CD4-positive, alpha-beta T cell treated with Interferon alpha-2 for 1 hour (primary cell): ENCODE results near the gene ZBTB37.
"Not testable (repeated sequence)": the region's sequence is repeated elsewhere in the genome, so short reads cannot be mapped to it uniquely, and the experiment has no call there.

Experiments
- DNase-seq, 2 donors: peaks; one replicate each; pipeline ENCODE4 v3.0.0-alpha.2; 2020 to 2022

ZBTB37 gene

DNA sequence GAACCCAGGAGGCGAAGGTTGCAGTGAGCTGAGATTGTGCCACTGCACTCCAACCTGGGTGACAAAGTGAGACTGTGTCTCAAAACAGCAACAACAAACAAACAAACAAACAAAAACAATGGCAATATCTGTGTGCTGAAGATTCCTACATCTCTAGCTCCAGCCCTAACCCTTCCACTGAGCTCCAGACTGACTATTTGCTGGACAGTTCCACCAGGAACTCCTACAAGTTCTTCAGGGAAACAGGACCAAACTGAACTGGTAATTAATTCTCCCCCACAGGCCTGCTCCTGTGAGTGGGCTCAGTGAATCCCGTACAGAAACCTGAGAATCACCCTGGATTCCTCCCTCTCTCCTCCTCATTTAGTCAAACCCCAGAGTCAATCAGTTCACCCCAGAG lies 47.4 kb downstream of the ZBTB37 start:
- no peak for DNase-seq

DNA sequence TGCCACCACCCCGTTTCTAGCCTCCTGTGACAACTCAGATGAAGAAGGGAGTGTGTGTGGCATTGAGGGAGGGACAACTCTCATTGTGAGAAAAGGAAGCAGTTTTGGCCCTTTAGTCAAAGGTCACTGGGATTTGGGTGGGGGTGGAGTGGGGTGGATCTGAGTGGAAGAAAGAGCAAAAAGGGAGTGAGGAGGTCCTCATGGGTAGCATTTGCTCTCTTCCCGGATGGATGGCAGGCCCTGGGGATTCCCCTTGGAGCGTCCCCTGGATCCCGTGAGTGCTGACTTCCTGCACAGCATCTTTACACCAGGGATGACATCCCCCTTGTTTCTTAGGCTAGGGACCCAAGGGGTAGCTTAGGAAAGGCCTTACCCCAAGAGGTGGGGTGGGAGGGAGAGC lies 48.5 kb downstream of the ZBTB37 start:
- DNase-seq, result no peak

GRCh38 chr1:173917149-173917548 lies 49.0 kb downstream of the ZBTB37 start, which contains the start of gene SERPINC1:
Gene SERPINC1 (minus strand): TSS chr1:173917327. CDS start chr1:173917259, 68 bp downstream.
- DNase-seq, result no peak

DNA sequence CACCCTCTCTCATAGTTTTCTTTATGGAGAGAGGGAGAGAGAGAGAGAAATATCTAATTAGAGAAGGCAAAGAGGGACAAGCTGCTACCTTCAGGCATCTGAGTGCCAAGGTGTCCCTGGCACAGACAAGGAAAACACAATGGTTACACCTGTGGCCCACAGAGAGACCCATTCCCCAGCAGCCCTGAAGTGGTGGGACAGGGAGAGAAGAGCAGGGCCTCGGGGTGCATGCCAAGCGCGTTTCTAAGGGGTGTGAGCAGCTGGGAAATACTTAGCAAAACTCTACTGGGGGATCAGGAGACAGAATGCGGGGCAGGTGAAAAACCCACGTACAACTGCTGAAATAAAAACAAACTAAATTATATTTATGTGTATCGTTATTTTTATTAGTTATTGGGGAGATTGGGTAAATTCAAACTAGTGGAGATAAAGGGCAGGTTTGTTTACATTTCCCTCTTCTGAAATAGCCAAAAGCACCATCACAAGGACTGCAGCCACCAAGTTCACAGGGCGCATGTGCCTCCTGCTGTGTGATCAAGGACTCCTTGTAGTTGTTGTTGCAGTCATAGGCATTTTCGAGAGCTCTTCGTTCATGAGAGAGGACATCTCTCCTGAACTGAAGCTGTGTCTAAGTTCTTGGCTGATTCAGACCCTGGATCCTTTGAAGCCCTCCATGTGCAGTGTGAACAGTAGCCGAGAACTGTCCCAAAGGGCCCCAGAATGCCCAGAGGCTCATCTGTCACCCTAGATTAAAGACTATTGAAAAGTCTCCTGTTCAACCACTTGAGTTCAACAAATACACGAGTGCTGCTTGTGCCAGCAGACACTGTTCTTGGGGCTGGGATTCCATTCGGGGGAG lies 49.7 kb downstream of the ZBTB37 start:
- DNase-seq, result no peak

GRCh38 chr1:173920861-173921260 lies 52.7 kb downstream of the ZBTB37 start:
- no peak for DNase-seq

DNA sequence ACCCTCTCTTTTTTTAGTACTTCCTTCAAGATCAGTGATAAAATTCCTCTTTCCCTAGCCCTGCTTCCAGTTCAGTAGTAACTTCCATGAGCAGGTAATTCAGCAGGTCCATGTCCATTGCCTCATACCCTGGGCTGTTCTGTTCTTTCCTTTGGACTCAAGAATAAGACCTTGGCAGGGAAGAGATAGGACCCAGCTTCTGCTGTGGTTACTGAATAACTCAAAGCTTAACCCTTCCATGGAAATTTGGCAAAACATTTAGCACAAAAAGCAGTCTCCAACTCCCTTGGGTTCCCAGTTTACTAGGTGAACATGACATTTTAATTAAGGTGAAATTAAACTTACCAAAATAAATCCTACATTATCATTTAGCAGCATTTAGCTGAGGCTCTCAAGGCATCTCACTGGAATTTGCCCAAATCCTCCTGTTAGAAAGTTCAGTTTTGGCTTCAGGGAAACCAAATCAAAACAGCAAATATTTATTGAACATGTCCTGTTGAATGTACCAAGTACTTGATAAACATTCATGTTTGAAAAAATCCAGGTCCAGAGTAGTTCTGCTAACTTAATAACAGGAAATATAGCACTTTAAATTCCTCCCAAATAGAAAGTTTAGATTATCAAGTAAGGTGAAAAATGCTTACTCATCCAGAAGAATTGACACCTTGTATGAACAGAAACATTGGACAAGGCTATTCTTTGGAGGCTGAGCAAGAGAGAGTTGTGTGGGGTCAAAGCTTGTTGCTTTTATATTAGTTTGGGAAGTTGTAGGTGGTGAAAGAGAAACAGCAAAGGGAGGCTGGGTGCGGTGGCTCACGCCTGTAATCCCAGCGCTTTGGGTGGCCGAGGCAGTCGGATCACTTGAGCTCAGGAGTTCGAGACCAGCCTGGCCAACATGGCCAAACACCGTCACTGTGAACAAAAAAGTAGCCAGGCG lies 57.4 kb downstream of the ZBTB37 start:
- no peak for DNase-seq

DNA sequence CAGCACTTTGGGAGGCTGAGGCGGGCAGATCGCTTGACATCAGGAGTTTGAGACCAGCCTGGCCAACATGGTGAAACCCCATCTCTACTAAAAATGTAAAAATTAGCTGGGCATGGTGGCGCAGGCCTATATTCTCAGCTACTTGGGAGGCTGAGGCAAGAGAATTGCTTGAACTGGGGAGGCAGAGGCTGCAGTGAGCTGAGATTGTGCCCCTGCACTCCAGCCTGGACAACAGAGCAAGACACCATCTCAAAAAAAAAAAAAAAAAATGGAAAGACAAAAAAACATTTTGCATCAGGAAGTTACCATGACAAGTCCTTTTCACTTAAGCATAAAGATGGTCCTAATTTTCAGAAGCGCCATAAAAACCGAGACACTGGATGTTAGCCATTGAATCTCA lies 62.4 kb downstream of the ZBTB37 start:
- not testable (repeated sequence) for DNase-seq

- no peak for DNase-seq
Observed at GRCh38 chr1:173934440-173934839, 66.3 kb downstream of the ZBTB37 start.

- DNase-seq, result no peak
Observed at GRCh38 chr1:173937062-173937461, 68.9 kb downstream of the ZBTB37 start.

DNA sequence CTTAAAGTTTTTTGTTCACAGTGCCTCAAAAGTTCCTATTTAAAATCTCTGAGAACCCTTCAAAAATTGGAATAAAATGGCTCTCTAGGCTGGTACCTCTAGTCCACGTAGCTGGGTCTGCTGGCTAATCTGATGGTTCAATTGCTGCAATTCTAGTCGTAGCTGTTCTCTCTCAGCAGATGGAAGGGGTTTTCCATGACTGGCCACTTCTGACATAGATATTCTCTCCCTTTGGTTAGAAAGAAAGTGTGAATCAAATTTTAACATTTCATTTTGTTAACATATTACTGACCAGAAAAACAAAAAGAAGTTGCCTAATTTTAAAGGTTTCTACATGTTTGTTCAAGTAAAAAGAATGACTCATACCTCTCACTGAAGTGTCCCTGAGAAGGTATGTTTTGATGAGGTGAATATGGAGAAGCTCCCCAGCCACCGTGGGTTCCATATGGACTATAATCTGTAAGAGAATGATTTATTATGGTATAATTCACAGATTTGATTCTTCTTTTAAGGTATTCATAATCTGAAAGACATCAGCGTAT lies 78.3 kb downstream of the ZBTB37 start:
- no peak for DNase-seq

DNA sequence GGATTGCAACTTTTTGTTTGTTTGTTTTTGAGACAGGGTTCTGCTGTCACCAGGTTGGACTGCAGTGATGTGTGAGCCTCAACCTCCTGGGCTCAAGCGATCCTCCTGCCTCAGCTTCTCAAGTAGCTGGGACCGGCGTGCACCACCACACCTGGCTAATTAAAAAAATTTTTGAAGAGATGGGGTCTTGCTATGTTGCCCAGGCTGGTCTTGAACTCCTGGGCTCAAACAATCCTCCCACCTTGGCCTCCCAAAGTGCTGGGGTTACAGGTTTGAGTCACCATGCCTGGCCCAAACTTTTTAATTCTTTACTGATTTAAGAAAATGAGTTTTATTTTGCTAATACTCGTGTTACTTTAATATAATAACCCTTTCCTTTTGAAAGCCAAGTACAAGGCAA lies 80.4 kb downstream of the ZBTB37 start:
- DNase-seq, result no peak
